ENCODE results near the gene GRAMD1A. TPM values are rescaled to one million over a fixed set of nuclear protein-coding genes. Genes with fewer than 3 reads are reported as not detected.
"Not testable (repeated sequence)": the region's sequence is repeated elsewhere in the genome, so short reads cannot be mapped to it uniquely, and the experiment has no call there.

The GRAMD1A gene
- total RNA-seq, 1 donor from 2014 or later = 30.6 TPM

- DNase-seq; intact Hi-C loops (cut with micrococcal nuclease); ATAC-seq: not testable (repeated sequence)
Measured at GRCh38 chr19:34998224-34998623, 1.9 kb upstream of the GRAMD1A start.

- DNase-seq (no peak), ATAC-seq (peak; percentile 18)
- intact Hi-C loops (cut with micrococcal nuclease) = no loop called here
Measured at GRCh38 chr19:34998777-34999497, 1.2 kb upstream of the GRAMD1A start.

- ATAC-seq = no peak
- no peak for DNase-seq
- intact Hi-C loops (cut with micrococcal nuclease) = no loop called here
Measured at GRCh38 chr19:35000338-35000646, 169 bp downstream of the GRAMD1A start.

- intact Hi-C loops (cut with micrococcal nuclease) = no loop called here
- peak; percentile 60 for DNase-seq
- peak; percentile 7 for ATAC-seq
Measured at GRCh38 chr19:35000647-35001501, 751 bp downstream of the GRAMD1A start.

- ATAC-seq (no peak), DNase-seq (no peak)
- intact Hi-C loops (cut with micrococcal nuclease) = no loop called here
Measured at GRCh38 chr19:35002037-35002535, 2.0 kb downstream of the GRAMD1A start.

- DNase-seq (no peak), ATAC-seq (no peak)
- intact Hi-C loops (cut with micrococcal nuclease) = no loop called here
Measured at GRCh38 chr19:35004517-35005255, 4.6 kb downstream of the GRAMD1A start.

GRCh38 chr19:35005256-35005977 is 5.3 kb downstream of the GRAMD1A start:
- DNase-seq (peak; percentile 3), ATAC-seq (no peak)
- intact Hi-C loops (cut with micrococcal nuclease) = no loop called here

- DNase-seq; intact Hi-C loops (cut with micrococcal nuclease); ATAC-seq: not testable (repeated sequence)
Measured at GRCh38 chr19:35006007-35006341, 5.9 kb downstream of the GRAMD1A start.

GRCh38 chr19:35006342-35006998 is 6.3 kb downstream of the GRAMD1A start:
- intact Hi-C loops (cut with micrococcal nuclease) = no loop called here
- DNase-seq (no peak), ATAC-seq (no peak)

- ATAC-seq (no peak), DNase-seq (no peak)
- intact Hi-C loops (cut with micrococcal nuclease) = no loop called here
Measured at GRCh38 chr19:35006999-35007365, 6.9 kb downstream of the GRAMD1A start.

- DNase-seq; intact Hi-C loops (cut with micrococcal nuclease); ATAC-seq: not testable (repeated sequence)
Measured at GRCh38 chr19:35007427-35007826, 7.3 kb downstream of the GRAMD1A start.

GRCh38 chr19:35008891-35009341 is 8.8 kb downstream of the GRAMD1A start:
- intact Hi-C loops (cut with micrococcal nuclease) = no loop called here
- DNase-seq = no peak
- ATAC-seq = peak; percentile 31

- intact Hi-C loops (cut with micrococcal nuclease) = loop anchor here (5.0 kb wide), 1 partner anchor 37 kb away; no protein-coding TSS in a partner anchor
- DNase-seq = no peak
- ATAC-seq = no peak
Measured at GRCh38 chr19:35009424-35010415, 9.6 kb downstream of the GRAMD1A start.

- DNase-seq (no peak), ATAC-seq (no peak)
- intact Hi-C loops (cut with micrococcal nuclease) = loop anchor here (5.0 kb wide), 1 partner anchor 39 kb away; no protein-coding TSS in a partner anchor
Measured at GRCh38 chr19:35011091-35011689, 11.1 kb downstream of the GRAMD1A start.

GRCh38 chr19:35011737-35012682 is 11.9 kb downstream of the GRAMD1A start:
- intact Hi-C loops (cut with micrococcal nuclease) = loop anchor here (5.0 kb wide), 1 partner anchor 40 kb away; no protein-coding TSS in a partner anchor
- DNase-seq = no peak

More at GRCh38 chr19:35011737-35012682, 11.9 kb downstream of the GRAMD1A start:
- no peak for ATAC-seq

All from left ventricle myocardium superior (tissue), 1 donor.